H1 (cell line): ENCODE measurements around the gene LRRC9. TPM values are rescaled to one million over a fixed set of nuclear protein-coding genes. Genes with fewer than 3 reads are reported as not detected.

ENCODE experiments used
- CTCF ChIA-PET: fragments of 300-600 bp; sonication (Branson Sonifier 250); formaldehyde crosslinking; loops from one replicate; lab custom pipeline; 2021; ENCODE audit not compliant: partially characterized antibody; lab: Charles Lee
- POLR2A ChIA-PET: fragments of 300-600 bp; sonication (Branson Sonifier 250); formaldehyde crosslinking; loops from one replicate; lab custom pipeline; 2021; ENCODE audit warnings: inconsistent platforms; ENCODE audit not compliant: partially characterized antibody; lab: Charles Lee
- DNase-seq, 2 experiments: peaks; one replicate each; pipeline versions ENCODE4 v3.0.0 to v3.0.0-alpha.2; 2010 to 2022; ENCODE audit warnings: low spot score in 2 of 2, low read depth in 1 of 2, mixed read lengths in 1 of 2
- FAIRE-seq: peaks from 2 replicates; lab custom pipeline; 2011; peaks lifted over from hg19 to GRCh38; lab: Jason Lieb, UNC
- H2AFZ ChIP-seq: 2 replicates; pipeline ENCODE4 v1.8.1; 2012; ENCODE audit warnings: low read length, inconsistent platforms
- H2AK5ac ChIP-seq: 2 replicates; pipeline ENCODE4 v1.6.1; 2013; ENCODE audit warnings: low read depth, low read length
- H2BK120ac ChIP-seq: replicated peaks from 2 replicates; pipeline ENCODE3; 2013; ENCODE audit warnings: low read depth, low read length, inconsistent platforms
- H2BK12ac ChIP-seq: 2 replicates; pipeline ENCODE4 v1.6.1; 2013; ENCODE audit warnings: low read depth, low read length
- H2BK15ac ChIP-seq: 2 replicates; pipeline ENCODE4 v1.6.1; 2013; ENCODE audit warnings: low read length
- H2BK20ac ChIP-seq: 2 replicates; pipeline ENCODE4 v1.6.1; 2013; ENCODE audit warnings: low read length
- H2BK5ac ChIP-seq: 2 replicates; pipeline ENCODE4 v1.6.1; 2013; ENCODE audit warnings: low read depth, low read length
- H3K14ac ChIP-seq: 2 replicates; pipeline ENCODE4 v1.6.1; 2013; ENCODE audit warnings: inconsistent platforms; ENCODE audit not compliant: insufficient read length
- H3K18ac ChIP-seq: 2 replicates; pipeline ENCODE4 v1.6.1; 2013; ENCODE audit warnings: low read length; ENCODE audit errors: extremely low read depth
- H3K23ac ChIP-seq: 2 replicates; pipeline ENCODE4 v1.6.1; 2013; ENCODE audit warnings: inconsistent platforms; ENCODE audit not compliant: insufficient read length
- H3K23me2 ChIP-seq: 2 replicates; pipeline ENCODE4 v1.6.1; 2013; ENCODE audit warnings: low read depth, low read length
- H3K27ac ChIP-seq: 2 replicates; pipeline ENCODE4 v1.6.1; 2011; ENCODE audit warnings: low read depth, low read length, inconsistent platforms
- H3K27me3 ChIP-seq, 4 experiments: replicated peaks in 1 of 4; 1 replicate in 1 of 4; 2 replicates in 3 of 4; pipeline versions ENCODE4 v1.6.1 to v1.8.1; 2011 to 2013; ENCODE audit warnings: low read length in 3 of 4, mild to moderate bottlenecking in 3 of 4, inconsistent platforms in 2 of 4, mixed read lengths in 2 of 4, moderate library complexity in 1 of 4; ENCODE audit not compliant: control insufficient read depth in 3 of 4, insufficient read depth in 3 of 4; ENCODE audit errors: extremely low read depth in 1 of 4
- H3K36me3 ChIP-seq, 4 experiments: 2 replicates each; pipeline versions ENCODE4 v1.6.1 to v1.8.1; 2011 to 2013; ENCODE audit warnings: mild to moderate bottlenecking in 4 of 4, low read length in 3 of 4, moderate library complexity in 2 of 4, control low read depth in 1 of 4, inconsistent platforms in 1 of 4; ENCODE audit not compliant: insufficient read depth in 4 of 4, control insufficient read depth in 2 of 4
- H3K4ac ChIP-seq: replicated peaks from 2 replicates; pipeline ENCODE3; 2013; ENCODE audit warnings: low read length, low read depth, mixed read lengths, inconsistent platforms; ENCODE audit not compliant: insufficient read length
- H3K4me1 ChIP-seq, 4 experiments: replicated peaks in 1 of 4; 1 replicate in 1 of 4; 2 replicates in 3 of 4; pipeline versions ENCODE4 v1.6.1 to v1.8.1; 2011 to 2013; ENCODE audit warnings: low read length in 3 of 4, inconsistent platforms in 2 of 4, mixed read lengths in 1 of 4; ENCODE audit not compliant: insufficient read depth in 4 of 4, control insufficient read depth in 3 of 4
- H3K4me2 ChIP-seq, 2 experiments: 2 replicates each; pipeline versions ENCODE4 v1.6.1 to v1.8.1; 2011 to 2013; ENCODE audit warnings: low read depth in 2 of 2, low read length in 2 of 2, control low read depth in 1 of 2, inconsistent platforms in 1 of 2, mild to moderate bottlenecking in 1 of 2; ENCODE audit not compliant: insufficient read depth in 1 of 2
- H3K4me3 ChIP-seq, 4 experiments: fragments of 200-600, 300-600 bp in 1 of 4; sonication (generic), shearing (Covaris generic), sonication (Bioruptor Twin) in 1 of 4; 2 replicates each; pipeline versions ENCODE4 v1.5.1 to v1.8.1; 2011 to 2016; ENCODE audit warnings: low read length in 4 of 4, low read depth in 3 of 4, control low read depth in 2 of 4, inconsistent platforms in 2 of 4, mild to moderate bottlenecking in 2 of 4, mixed read lengths in 1 of 4, moderate library complexity in 1 of 4; ENCODE audit not compliant: insufficient read depth in 2 of 4; ENCODE audit errors: extremely low read depth in 1 of 4
- H3K56ac ChIP-seq: replicated peaks from 2 replicates; pipeline ENCODE3; 2013; ENCODE audit warnings: low read depth, mild to moderate bottlenecking, mixed read lengths, low read length, inconsistent platforms; ENCODE audit not compliant: insufficient read length
- H3K79me1 ChIP-seq: 2 replicates; pipeline ENCODE4 v1.6.1; 2013; ENCODE audit warnings: low read depth, low read length, control low read depth
- H3K79me2 ChIP-seq, 2 experiments: 2 replicates each; pipeline versions ENCODE4 v1.6.1 to v1.8.1; 2012 to 2013; ENCODE audit warnings: low read length in 2 of 2, mild to moderate bottlenecking in 2 of 2, inconsistent platforms in 1 of 2; ENCODE audit not compliant: insufficient read depth in 2 of 2, control insufficient read depth in 1 of 2
- H3K9ac ChIP-seq, 4 experiments: replicated peaks in 1 of 4; 1 replicate in 1 of 4; 2 replicates in 3 of 4; pipeline versions ENCODE4 v1.6.1 to v1.8.1; 2011 to 2013; ENCODE audit warnings: low read depth in 3 of 4, low read length in 3 of 4, control low read depth in 2 of 4, mild to moderate bottlenecking in 2 of 4, moderate library complexity in 2 of 4, inconsistent platforms in 1 of 4; ENCODE audit errors: extremely low read depth in 1 of 4
- H3K9me3 ChIP-seq, 2 experiments: 2 replicates each; pipeline versions ENCODE4 v1.6.1 to v1.8.1; 2012 to 2013; ENCODE audit warnings: mild to moderate bottlenecking in 2 of 2, moderate library complexity in 2 of 2, control low read depth in 1 of 2, inconsistent platforms in 1 of 2, low read depth in 1 of 2, low read length in 1 of 2, mixed read lengths in 1 of 2; ENCODE audit not compliant: insufficient read depth in 2 of 2
- H4K20me1 ChIP-seq, 2 experiments: replicated peaks in 1 of 2; 2 replicates each; pipeline versions ENCODE3 to v1.8.1; 2011 to 2013; ENCODE audit warnings: inconsistent platforms in 2 of 2, low read length in 2 of 2, mild to moderate bottlenecking in 1 of 2; ENCODE audit not compliant: insufficient read depth in 2 of 2, control insufficient read depth in 1 of 2
- H4K5ac ChIP-seq: 2 replicates; pipeline ENCODE4 v1.6.1; 2013; ENCODE audit warnings: low read length, low read depth, mixed read lengths, inconsistent platforms; ENCODE audit not compliant: insufficient read length
- H4K8ac ChIP-seq: 2 replicates; pipeline ENCODE4 v1.8.0; 2013; ENCODE audit warnings: mild to moderate bottlenecking, moderate library complexity, low read length, inconsistent platforms; ENCODE audit not compliant: insufficient read depth; ENCODE audit errors: extremely low read depth
- H4K91ac ChIP-seq: replicated peaks from 2 replicates; pipeline ENCODE3; 2013; ENCODE audit warnings: low read length, mixed read lengths, inconsistent platforms; ENCODE audit not compliant: insufficient read length
- BACH1 ChIP-seq: IDR thresholded peaks from 2 replicates; pipeline ENCODE4 v1.6.1; 2012; ENCODE audit warnings: low read length, improper control_type of control experiment
- CHD2 ChIP-seq: IDR thresholded peaks from 2 replicates; pipeline ENCODE4 v1.6.1; 2012; ENCODE audit warnings: low read length, improper control_type of control experiment
- WGBS, 2 experiments: shearing (Covaris generic) in 1 of 2; methylation state at CpG; one replicate each; pipeline versions ENCODE4 v1.1.6 to v1.1.7; 2013 to 2015; ENCODE audit warnings: low lambda C conversion rate in 2 of 2, mixed read lengths in 2 of 2, inconsistent platforms in 1 of 2, low coverage in 1 of 2, missing lambda C conversion rate in 1 of 2; ENCODE audit not compliant: insufficient replicate concordance in 2 of 2, insufficient coverage in 1 of 2, insufficient read length in 1 of 2; ENCODE audit errors: extremely low coverage in 1 of 2, missing lambda C conversion rate in 1 of 2; 5-methylcytosine and 5-hydroxymethylcytosine counted together
- polyA plus RNA-seq, 7 experiments: library from polyadenylated mRNA; depleted of rRNA in 3 of 7; stranded (reverse) in 5 of 7; unstranded in 2 of 7; fragments of >200 nt in 5 of 7; fragments of 200-250 nt in 2 of 7; gene quantifications; 1 replicate in 5 of 7; 2 replicates in 1 of 7; 4 replicates in 1 of 7; pipeline versions ENCODE4 v1.2.1 to v1.2.3, GENCODE V29; 2011 to 2013; ENCODE audit warnings: missing spikeins in 2 of 7, mixed read lengths in 2 of 7
- total RNA-seq: library from RNA; stranded (reverse); fragmentation: NEBNext Ultra II Directional; extraction: Animal tissue kit (Norgen Biotek cat#: 25700); gene quantifications from 2 replicates; pipeline ENCODE4 v1.2.1, GENCODE V29; 2021

Gene LRRC9
- total and polyA plus RNA-seq, 2 of the 8 experiments (the other 6 are each of a cell fraction or from before 2014, with no cell fraction given) = 0.12 to 0.84 TPM

DNA sequence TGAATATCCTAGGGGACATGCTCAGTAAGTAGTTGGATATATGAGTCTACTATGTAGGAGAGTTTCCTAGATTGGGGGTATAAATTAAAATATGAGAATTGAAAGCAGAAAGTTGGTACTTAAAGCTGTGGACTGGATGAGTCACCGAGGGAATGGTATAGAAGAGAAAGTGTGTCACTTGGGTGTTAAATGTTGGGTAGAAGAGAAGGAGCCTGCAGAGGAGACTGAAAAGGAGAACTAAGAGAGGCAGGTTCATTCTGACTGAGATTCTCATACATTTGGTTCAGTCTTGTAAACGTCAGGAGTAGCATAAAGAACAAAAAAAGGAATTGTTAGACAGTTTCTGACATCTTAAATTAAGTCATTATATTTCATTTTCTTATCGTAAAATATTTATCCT, 19.9 kb downstream of the LRRC9 start:
- Histone ChIP-seq H2BK5ac (no peak overlapping the region), H2BK120ac (no peak overlapping the region)
- no peak for TF ChIP-seq CHD2
- TF ChIP-seq BACH1 = no peak

More for the DNA sequence above, 19.9 kb downstream of the LRRC9 start:
- no peaks in the 10 kb centered on the region for H3K27me3 ChIP-seq
- H2BK12ac ChIP-seq = no peak overlapping the region
- H3K14ac ChIP-seq = no peak overlapping the region
- H4K20me1 ChIP-seq = no peaks in the 10 kb centered on the region
- FAIRE-seq = no peak
- no peaks in the 10 kb centered on the region for H3K36me3 ChIP-seq
- H2BK15ac ChIP-seq = no peak overlapping the region
- no peak overlapping the region for H2BK20ac ChIP-seq
- no peaks in the 10 kb centered on the region for H3K9me3 ChIP-seq
- 95% methylated on average over 3 of the region's 3 CpGs; no CpG with 5 or more reads in 1 of the 2 experiments for WGBS, 2 experiments
- H3K18ac ChIP-seq = no peak overlapping the region
- CTCF ChIA-PET = no interaction called here
- no peak overlapping the region for H3K27ac ChIP-seq
- no peak for DNase-seq
- no peak overlapping the region for H2AFZ ChIP-seq
- H3K23me2 ChIP-seq = no peaks in the 10 kb centered on the region
- H3K4ac ChIP-seq = no peak overlapping the region
- no peak overlapping the region for H4K91ac ChIP-seq
- H3K9ac ChIP-seq = no peak overlapping the region
- H3K23ac ChIP-seq = no peak overlapping the region
- no peak overlapping the region for H3K4me2 ChIP-seq
- POLR2A ChIA-PET = no interaction called here
- H3K4me1 ChIP-seq = no peaks in the 10 kb centered on the region
- no peaks in the 10 kb centered on the region for H3K79me2 ChIP-seq
- H3K56ac ChIP-seq = no peak overlapping the region
- H4K5ac ChIP-seq = no peak overlapping the region
- H3K79me1 ChIP-seq = no peaks in the 10 kb centered on the region
- H2AK5ac ChIP-seq = no peak overlapping the region
- H4K8ac ChIP-seq = no peak overlapping the region
- H3K4me3 ChIP-seq = no peak overlapping the region
